Prostate gland (tissue), 2 donors: Measurements from ENCODE around the gene ATAD1. TPM values are rescaled to one million over a fixed set of nuclear protein-coding genes. Genes with fewer than 3 reads are reported as not detected.

Experiments
- DNase-seq: peaks from one replicate; pipeline ENCODE4 v3.0.0-alpha.2; 2019; ENCODE audit warnings: low spot score
- H3K27ac ChIP-seq, 2 donors: fragments of 200-600 bp; sonication (generic); 2 replicates each; pipeline ENCODE4 v1.5.1; 2017 to 2019
- H3K27me3 ChIP-seq: fragments of 200-600 bp; sonication (generic); replicated peaks from 2 replicates; pipeline ENCODE4 v1.5.1; 2019; ENCODE audit not compliant: insufficient read depth
- H3K36me3 ChIP-seq, 2 donors: fragments of 200-600 bp; sonication (generic); 1 replicate in 1 of 2; 2 replicates in 1 of 2; pipeline versions ENCODE4 v1.5.1 to v1.8.1; 2017 to 2019
- H3K4me1 ChIP-seq: fragments of 200-600 bp; sonication (generic); replicated peaks from 2 replicates; pipeline ENCODE4 v1.5.1; 2019
- H3K4me3 ChIP-seq, 2 donors: fragments of 200-600 bp; sonication (generic); 2 replicates each; pipeline ENCODE4 v1.5.1; 2017 to 2019
- H3K9me3 ChIP-seq: fragments of 200-600 bp; sonication (generic); 2 replicates; pipeline ENCODE4 v1.5.1; 2017
- CTCF ChIP-seq, 4 experiments: fragments of 200-600 bp in 2 of 4; fragments of 450-650 bp in 2 of 4; sonication (generic) in 2 of 4; IDR thresholded peaks; 1 replicate in 3 of 4; 2 replicates in 1 of 4; pipeline ENCODE4 v1.5.1; 2016 to 2019; ENCODE audit warnings: antibody characterized with exemption in 4 of 4, mild to moderate bottlenecking in 2 of 4, moderate library complexity in 2 of 4
- POLR2A ChIP-seq: fragments of 450-650 bp; IDR thresholded peaks from one replicate; pipeline ENCODE4 v1.6.1; 2016; ENCODE audit warnings: antibody characterized with exemption, mild to moderate bottlenecking
- POLR2AphosphoS5 ChIP-seq: sonication (generic); formaldehyde crosslinking; IDR thresholded peaks from one replicate; pipeline ENCODE4 v1.6.1; 2017; ENCODE audit warnings: antibody characterized with exemption
- WGBS: methylation state at CpG from one replicate; pipeline ENCODE4 v1.1.5; 2018; 5-methylcytosine and 5-hydroxymethylcytosine counted together
- intact Hi-C: fragments of 100-400 bp; cut with DNase I; formaldehyde crosslinking; loops from one replicate; pipeline ENCODE4 v1.14.2; 2022
- total RNA-seq, 2 donors: library from RNA; depleted of rRNA; stranded (reverse); fragments of >200 nt; gene quantifications; one replicate each; pipeline ENCODE4 v1.1.0, GENCODE V29; 2016

ATAD1 gene
- total RNA-seq, 2 donors from 2014 or later, result 50.2 to 59.6 TPM

GRCh38 chr10:87799860-87800259, 18.2 kb downstream of the ATAD1 start:
- WGBS, result 94% methylated on average over 1 of the region's 1 CpG
- no peaks in the 10 kb centered on the region for H3K27me3 ChIP-seq
- no peak for DNase-seq
- no peaks in the 10 kb centered on the region for H3K4me1 ChIP-seq
- no peaks in the 10 kb centered on the region for H3K36me3 ChIP-seq
- H3K4me3 ChIP-seq, result no peak overlapping the region
- intact Hi-C loops, result no loop called here
- no peaks in the 10 kb centered on the region for H3K9me3 ChIP-seq
- H3K27ac ChIP-seq, result no peak overlapping the region
- TF ChIP-seq POLR2A (no peak), CTCF (IDR thresholded peaks at IDR 0.05) (no peak), POLR2AphosphoS5 (no peak)

DNA sequence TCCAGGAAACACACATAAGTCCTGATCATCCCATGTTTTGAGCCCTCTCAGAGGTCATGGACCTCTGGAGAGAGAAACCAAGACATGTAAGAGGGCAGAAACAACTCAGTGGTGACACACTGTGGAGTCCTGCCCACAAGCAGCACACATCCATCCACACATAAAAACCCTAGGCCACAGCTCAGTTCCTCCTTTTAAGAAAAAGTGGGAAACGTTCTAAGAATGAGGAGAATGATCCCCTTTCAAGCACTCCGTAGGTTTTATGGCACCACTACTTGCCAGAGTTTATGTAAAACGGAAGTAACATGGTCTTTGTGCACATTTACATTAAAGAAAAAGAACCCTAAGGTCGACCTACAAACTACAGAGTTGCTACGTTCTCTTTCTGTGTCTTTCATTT, 19.9 kb downstream of the ATAD1 start:
- no peak for TF ChIP-seq POLR2A
- TF ChIP-seq POLR2AphosphoS5, result no peak
- no peak for TF ChIP-seq CTCF (IDR thresholded peaks at IDR 0.05)
- no peak overlapping the region for H3K27ac ChIP-seq
- intact Hi-C loops, result no loop called here
- no peak for DNase-seq
- H3K4me1 ChIP-seq, result no peaks in the 10 kb centered on the region
- H3K27me3 ChIP-seq, result no peaks in the 10 kb centered on the region
- no peak overlapping the region for H3K4me3 ChIP-seq
- 92% methylated on average over 5 of the region's 5 CpGs for WGBS
- no peaks in the 10 kb centered on the region for H3K36me3 ChIP-seq
- H3K9me3 ChIP-seq, result no peaks in the 10 kb centered on the region

DNA sequence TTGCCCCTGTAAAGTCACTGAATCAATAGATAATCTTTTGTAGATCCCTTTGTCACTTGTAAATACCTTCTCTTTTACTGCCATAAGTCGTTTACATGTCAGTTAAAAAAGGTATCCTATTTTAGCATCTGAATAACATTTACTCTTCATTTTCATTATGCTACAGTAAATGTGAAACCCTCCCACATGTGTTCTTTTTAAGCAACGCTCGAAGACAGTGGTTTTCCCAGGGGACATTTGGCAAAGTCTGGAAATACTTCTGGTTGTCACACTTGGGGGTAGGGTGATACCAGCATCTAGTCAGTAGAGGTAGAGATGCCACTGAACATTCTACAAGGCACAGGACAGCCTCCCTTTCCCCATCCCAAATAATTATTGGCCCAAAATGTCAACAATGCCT, 23.7 kb downstream of the ATAD1 start:
- intact Hi-C loops, result no loop called here

DNA sequence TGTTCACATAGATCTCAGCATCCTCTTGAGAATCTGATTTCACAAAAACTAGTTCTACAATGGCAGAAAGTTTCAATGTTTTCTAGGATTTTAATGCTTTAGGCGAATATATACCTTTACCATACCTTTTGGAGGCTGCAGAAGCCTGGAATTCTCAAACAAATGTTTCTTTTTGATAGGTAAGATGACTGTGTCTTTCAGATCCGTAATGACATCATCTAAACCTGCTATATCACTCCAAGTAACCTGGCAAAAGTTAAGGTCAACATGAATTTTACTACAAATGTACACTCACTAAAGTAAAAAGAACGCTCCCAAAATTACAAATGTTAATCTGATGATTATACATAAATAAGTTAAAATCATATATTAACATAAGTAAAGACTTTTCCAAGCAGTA, 27.8 kb downstream of the ATAD1 start:
- Histone ChIP-seq H3K9me3 (no peaks in the 10 kb centered on the region), H3K27me3 (no peaks in the 10 kb centered on the region), H3K36me3 (no peaks in the 10 kb centered on the region), H3K27ac (no peak overlapping the region), H3K4me1 (no peaks in the 10 kb centered on the region), H3K4me3 (no peak overlapping the region)
- intact Hi-C loops, result no loop called here
- WGBS, result 94% methylated on average over 3 of the region's 3 CpGs
- no peak for DNase-seq
- TF ChIP-seq POLR2AphosphoS5 (no peak), CTCF (IDR thresholded peaks at IDR 0.05) (no peak), POLR2A (no peak)

More for the DNA sequence above, 23.7 kb downstream of the ATAD1 start:
- peak overlapping the region; percentile 29 to 54 for H3K27ac ChIP-seq
- H3K27me3 ChIP-seq, result no peaks in the 10 kb centered on the region
- 26% methylated on average over 3 of the region's 3 CpGs for WGBS
- no peaks in the 10 kb centered on the region for H3K4me1 ChIP-seq
- DNase-seq, result no peak
- H3K4me3 ChIP-seq, result no peak overlapping the region
- no peaks in the 10 kb centered on the region for H3K9me3 ChIP-seq
- TF ChIP-seq CTCF (IDR thresholded peaks at IDR 0.05), result no peak
- TF ChIP-seq POLR2AphosphoS5, result peak; percentile 37
- no peaks in the 10 kb centered on the region for H3K36me3 ChIP-seq

- TF ChIP-seq CTCF (IDR thresholded peaks at IDR 0.05) (no peak), POLR2A (no peak), POLR2AphosphoS5 (no peak)
- Histone ChIP-seq H3K4me1 (no peaks in the 10 kb centered on the region), H3K4me3 (no peak overlapping the region), H3K27ac (no peak overlapping the region), H3K36me3 (no peaks in the 10 kb centered on the region), H3K9me3 (no peaks in the 10 kb centered on the region), H3K27me3 (no peaks in the 10 kb centered on the region)
- intact Hi-C loops, result no loop called here
- WGBS, result 98% methylated on average over 7 of the region's 7 CpGs
- DNase-seq, result no peak
Measured at GRCh38 chr10:87786421-87786820, 31.6 kb downstream of the ATAD1 start.
